ENCODE results near the gene NEURL3.
"Not testable (repeated sequence)": the region's sequence is repeated elsewhere in the genome, so short reads cannot be mapped to it uniquely, and the experiment has no call there.

NEURL3 gene, protein sequence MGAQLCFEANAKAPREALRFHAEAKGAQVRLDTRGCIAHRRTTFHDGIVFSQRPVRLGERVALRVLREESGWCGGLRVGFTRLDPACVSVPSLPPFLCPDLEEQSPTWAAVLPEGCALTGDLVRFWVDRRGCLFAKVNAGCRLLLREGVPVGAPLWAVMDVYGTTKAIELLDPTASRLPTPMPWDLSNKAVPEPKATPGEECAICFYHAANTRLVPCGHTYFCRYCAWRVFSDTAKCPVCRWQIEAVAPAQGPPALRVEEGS

DNA sequence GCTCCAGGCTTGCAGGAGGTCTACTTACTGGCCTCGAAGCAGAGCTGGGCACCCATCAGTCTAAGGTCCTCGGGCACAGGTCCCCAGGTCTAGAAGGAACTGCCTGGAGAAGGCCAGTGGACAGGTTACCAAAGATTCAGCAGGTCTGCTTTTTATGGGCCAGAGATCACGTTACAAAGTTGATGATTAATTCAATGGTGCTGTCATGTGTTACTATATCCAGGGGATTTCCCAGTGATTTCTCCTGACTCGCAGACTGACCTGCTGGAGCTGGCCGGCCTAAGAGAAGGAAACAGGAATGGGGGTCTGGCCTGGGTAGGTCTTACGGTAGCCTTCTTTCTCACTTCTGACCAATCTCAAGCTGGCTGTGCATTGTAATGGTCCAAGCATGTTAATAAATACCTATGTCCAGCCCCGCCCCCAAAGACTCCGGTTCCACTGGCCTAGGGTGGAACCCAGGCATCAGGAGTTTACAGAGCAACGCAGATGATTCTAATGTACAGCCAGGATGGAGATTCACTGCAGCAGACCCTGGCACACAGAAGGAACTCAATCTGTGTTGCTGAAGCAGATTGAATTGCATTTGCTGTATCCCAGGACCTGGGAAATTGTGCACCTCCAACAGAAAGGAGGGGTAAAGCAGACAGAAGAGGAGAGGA is at the start of gene NEURL3:
Gene NEURL3, minus strand, starts transcription at position 127 of the 659 bp plus-strand sequence. Its CDS starts 71 bp downstream, at position 56.
- DNase-seq = no peak

DNA sequence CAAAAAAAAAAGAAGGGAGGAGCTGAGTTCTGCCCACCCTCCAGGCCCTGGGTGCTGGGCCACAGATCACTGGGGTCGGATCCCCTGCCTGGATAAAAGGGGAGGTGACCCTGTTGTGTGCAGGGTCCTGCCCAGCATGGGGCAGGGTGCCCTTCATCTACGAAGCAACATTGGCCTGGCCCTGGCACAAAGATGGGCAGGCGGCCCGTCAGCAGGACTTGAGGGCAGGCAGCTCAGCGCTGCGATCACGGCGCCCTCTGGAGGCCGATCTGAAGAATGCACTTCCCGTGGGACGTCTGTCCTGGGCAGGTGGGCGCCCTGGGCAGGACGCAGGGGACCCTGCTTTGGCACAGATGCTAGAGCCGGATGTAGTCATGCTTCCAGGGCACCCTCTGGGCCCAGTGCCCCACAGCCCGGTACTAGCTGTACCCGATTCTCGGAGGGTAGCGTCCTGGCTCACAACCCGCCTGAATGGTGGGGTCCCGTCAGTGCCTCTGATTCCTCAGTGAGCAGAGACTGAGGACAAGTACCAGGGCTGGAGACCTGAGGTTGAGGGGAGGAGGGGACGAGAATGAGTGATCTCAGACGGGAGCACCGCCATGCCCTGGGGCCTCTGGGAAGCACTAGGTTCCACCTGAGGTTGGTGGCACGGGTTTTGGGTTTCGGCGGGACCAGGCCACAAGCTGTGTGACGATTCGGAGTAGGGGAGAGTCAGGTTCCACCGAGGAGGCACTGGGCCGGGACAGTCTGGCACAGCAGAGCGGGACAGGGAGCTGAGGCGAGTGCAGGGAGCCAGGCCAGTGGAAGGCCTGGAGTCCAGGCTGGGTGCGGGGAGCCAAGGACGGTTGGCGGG is 49.4 kb upstream of the NEURL3 start:
- DNase-seq = no peak

GRCh38 chr2:96553957-96554292 is 48.8 kb upstream of the NEURL3 start:
- DNase-seq = not testable (repeated sequence)

- no peak for DNase-seq
Measured at GRCh38 chr2:96553176-96553956, 48.2 kb upstream of the NEURL3 start.

GRCh38 chr2:96552315-96553175 is 47.4 kb upstream of the NEURL3 start:
- DNase-seq = no peak

- DNase-seq = no peak
Measured at GRCh38 chr2:96551605-96552314, 46.6 kb upstream of the NEURL3 start.

GRCh38 chr2:96550787-96551604 is 45.8 kb upstream of the NEURL3 start:
- no peak for DNase-seq

DNA sequence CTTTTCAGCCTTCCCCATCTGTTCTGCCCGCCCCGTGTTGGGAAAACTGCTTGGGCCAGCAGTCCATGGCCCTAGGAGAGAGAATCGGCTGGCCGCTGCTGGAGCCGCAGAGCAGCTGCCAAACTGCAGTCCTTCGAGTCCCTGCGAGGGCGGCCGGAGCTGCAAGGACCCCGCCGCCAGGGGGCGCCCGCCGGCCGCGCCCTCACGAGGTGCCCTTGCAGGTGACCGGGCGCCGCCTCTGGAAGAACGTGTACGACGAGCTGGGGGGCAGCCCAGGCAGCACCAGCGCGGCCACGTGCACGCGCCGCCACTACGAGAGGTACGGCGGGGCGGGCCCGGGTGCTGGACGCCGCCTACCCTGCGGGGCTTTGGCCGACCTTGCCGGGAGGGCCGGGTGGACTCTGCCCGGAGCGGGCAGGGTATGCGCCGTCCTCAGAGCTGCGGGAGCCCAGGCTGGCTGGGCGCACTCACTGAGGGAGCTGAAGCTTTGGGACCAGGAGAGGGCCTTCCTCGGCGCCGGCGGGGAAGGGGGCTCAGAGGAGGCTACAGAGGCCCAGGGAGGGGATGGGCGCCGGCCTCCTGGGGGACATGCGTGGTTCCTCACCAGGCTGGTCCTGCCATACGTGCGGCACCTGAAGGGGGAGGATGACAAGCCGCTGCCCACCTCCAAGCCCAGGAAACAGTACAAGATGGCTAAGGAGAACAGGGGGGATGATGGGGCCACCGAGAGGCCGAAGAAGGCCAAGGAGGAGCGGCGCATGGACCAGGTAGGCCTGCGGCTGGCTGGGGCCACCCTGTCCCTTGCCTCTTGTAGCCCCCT is 45.0 kb upstream of the NEURL3 start:
- DNase-seq = no peak

- no peak for DNase-seq
Measured at GRCh38 chr2:96549466-96549785, 44.3 kb upstream of the NEURL3 start.

DNA sequence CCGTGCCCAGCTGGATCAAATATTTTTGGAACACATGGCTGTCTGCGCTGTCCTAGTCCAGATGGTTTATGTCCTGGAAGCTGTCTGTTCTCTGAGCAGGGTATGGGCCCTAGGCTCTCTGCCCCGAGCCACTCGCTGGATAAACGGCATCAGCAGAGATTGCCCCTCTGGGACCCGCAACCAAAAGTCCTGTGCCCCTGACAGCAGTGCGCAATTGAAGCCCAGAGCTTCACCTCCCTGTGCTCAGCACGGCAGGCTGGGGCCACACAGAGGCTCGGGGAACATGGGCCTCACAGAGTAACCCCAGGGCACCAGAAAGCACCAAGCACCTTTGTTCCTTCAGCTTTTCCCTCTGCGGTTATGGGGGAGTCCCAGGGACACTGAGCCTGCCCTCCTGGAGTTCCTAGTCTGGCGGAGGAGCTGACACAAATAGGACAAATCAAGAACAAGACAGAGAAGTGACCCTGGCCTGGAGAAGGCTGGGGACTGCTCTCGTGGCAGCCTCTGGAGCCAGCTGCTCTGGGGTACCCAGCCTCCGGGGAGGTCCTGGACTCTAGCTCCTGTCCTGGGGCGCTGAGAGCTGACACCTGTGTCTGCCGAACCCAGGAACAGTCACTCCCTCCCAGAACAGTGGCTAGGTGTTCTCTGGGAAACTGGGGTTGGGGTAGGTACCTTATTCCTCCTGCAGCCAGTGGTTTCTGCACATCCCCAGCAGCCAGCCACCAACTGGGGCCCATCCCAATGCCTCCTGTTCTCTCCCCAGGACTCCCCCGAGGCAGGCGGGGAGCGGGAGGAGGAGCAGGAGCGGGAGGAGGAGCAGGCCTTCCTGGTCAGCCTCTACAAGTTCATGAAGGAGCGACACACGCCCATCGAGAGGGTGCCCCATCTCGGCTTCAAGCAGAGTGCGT is 43.7 kb upstream of the NEURL3 start:
- DNase-seq = no peak

DNA sequence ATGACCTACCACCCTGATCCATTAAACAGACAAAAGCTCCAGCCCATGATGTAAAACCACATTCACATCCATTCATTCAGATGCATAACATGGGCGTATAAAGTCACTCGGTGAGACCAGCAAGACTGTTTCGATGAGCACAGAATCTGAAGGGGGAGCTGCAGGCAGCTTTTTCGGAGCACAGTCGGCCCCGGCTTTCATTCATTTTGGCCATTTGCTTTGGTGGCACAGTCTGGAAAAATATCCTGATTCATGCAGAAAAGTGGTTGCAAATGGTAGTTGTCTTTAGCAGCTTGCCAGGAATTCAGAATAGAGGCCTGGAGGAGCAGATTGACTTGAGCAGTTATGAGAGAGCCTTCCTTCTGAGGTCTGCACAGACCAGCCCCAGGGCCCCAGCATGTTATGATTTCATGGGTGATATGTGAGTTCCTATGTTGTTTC is 42.6 kb upstream of the NEURL3 start:
- DNase-seq = no peak

GRCh38 chr2:96547203-96547641 is 42.1 kb upstream of the NEURL3 start:
- DNase-seq = no peak

DNA sequence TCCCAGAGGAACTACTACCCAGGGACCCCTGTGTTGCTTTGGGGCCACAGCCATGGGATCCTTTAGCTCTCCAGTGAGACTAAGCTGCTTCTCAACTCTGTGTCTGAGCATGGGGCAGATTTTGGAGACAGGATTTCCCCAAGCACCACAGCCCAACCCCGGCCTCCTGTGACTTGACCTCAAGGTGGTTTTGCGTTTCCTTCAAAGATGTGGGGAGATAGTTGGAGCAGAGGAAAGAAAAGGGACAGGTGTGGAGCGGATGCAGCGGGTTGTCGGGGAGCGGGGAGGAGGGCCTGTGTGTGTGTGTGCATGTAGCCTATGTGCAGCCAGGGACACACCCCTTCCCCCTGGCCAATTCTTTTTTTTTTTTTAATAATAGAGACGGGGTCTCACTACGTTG is 41.6 kb upstream of the NEURL3 start:
- DNase-seq = no peak

- DNase-seq = no peak
Measured at GRCh38 chr2:96546321-96546720, 41.2 kb upstream of the NEURL3 start.

DNA sequence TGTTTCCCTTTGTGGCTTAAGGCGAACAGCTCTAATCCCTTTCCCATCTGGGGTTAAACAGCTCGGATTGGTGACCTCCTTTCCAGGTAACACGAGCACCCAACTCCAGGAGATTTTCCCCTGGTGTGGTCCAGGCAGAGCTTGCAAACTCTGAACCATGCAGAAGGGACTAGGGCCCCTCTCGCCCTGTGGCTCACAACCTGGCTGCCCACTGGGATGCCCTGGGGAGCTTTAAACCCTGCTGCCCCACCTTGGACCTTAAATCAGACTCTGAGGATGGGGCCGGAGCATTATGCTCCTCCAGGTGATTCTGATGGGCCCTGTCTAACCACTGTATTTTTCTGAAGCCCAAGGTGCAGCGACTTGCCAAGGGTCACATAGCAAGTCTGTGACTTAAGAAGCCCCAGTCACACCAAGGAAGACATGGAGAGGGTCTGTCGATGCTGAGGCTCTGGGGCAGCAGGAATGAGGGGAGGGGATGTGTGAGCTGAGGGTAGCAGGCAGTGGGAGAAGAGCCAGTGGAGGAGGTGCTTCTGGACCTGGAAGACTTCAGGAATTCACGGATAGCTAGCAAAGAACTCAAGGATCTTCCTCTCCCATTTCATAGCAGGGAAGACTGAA is 37.3 kb upstream of the NEURL3 start:
- no peak for DNase-seq

DNA sequence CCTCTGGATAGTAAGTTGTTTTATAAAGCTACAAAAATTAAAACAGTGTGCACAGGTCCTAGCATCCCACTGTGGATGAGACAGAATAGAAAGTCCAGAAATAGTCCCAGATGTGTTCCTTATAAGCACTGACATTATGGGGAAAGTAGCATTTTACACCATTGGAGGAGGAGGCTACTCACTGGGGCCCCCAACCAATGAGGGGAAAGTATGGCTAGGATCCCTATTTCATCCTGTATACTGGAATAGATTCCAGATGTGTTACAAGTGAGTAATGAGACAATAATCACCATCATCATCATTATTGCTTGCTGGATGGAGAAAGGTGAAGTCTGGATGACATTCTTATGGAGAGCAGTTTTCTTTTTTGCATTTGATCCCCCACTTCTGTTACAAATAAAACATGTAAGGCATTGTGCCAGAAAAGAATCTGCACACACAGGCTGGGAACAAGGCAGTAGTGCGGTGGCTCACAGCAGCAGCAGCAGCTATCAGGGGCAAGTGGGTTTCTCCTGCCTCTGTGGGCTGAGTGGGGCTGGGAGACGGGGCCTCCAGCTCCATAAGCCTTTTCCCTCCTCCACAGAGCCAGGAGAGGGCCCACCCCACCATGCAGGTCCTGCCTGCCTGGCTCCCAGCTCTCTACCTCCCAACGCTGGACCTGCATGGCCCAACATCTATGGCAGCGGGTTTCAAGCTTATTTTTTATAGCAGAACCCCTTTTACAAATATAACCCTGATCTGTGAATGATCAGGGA is 36.4 kb upstream of the NEURL3 start:
- DNase-seq = no peak

DNA sequence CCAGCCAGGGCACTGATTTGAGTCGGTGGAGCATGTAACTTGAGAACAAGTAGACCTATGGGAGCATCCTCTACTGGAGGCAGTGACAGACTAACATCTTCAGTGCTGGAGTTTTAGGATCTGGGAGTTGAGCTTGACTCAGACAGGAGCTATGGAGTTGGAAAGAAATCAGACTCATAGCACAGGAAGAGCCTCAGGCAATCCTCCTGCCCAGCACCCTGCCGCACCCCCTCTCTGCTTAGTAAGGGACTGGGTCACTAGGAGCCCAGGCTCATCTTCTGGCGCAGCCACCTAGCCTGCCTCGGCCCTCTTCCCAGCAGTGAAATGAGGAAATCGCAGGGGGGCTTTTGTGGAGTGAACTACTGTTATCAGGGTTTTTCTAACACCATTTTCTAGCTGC is 35.0 kb upstream of the NEURL3 start:
- no peak for DNase-seq
